Sigmoid colon (tissue), 4 donors: ENCODE measurements around the gene TMEM30A.

Experiments
- POLR2A ChIP-seq, 2 donors: fragments of 450-650 bp; IDR thresholded peaks; one replicate each; pipeline ENCODE4 v1.6.1; 2016; ENCODE audit warnings: antibody characterized with exemption in 2 of 2, mild to moderate bottlenecking in 2 of 2, moderate library complexity in 2 of 2
- POLR2AphosphoS5 ChIP-seq, 4 donors: sonication (generic); formaldehyde crosslinking; IDR thresholded peaks; one replicate each; pipeline ENCODE4 v1.6.1; 2017; ENCODE audit warnings: antibody characterized with exemption in 4 of 4
- TF ChIP-seq, protein P1 (sequence below), 4 experiments: fragments of 450-650 bp in 3 of 4; fragments of 200-600 bp in 1 of 4; IDR thresholded peaks; one replicate each; pipeline ENCODE4 v1.5.1; 2016 to 2019; ENCODE audit warnings: antibody characterized with exemption in 4 of 4, mild to moderate bottlenecking in 3 of 4, moderate library complexity in 2 of 4

DNA sequence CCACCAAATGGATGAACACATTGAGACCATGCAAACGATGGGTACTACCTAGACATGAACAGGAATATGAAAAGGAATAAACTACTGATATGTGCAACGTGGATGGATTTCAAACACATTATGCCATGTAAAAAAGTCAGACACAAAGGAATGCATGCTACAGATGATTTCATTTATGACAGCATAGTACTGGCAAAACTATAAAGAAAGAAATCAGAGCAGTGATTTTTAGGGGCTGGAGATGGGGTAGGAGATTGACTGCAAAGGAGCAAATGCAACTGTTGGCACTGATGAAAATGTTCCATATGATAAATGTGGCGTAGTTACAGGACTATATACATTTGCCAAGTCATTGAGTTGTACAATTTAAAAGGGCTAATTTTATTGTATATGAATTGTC, 65.3 kb downstream of the TMEM30A start:
- TF ChIP-seq, protein P1, sequence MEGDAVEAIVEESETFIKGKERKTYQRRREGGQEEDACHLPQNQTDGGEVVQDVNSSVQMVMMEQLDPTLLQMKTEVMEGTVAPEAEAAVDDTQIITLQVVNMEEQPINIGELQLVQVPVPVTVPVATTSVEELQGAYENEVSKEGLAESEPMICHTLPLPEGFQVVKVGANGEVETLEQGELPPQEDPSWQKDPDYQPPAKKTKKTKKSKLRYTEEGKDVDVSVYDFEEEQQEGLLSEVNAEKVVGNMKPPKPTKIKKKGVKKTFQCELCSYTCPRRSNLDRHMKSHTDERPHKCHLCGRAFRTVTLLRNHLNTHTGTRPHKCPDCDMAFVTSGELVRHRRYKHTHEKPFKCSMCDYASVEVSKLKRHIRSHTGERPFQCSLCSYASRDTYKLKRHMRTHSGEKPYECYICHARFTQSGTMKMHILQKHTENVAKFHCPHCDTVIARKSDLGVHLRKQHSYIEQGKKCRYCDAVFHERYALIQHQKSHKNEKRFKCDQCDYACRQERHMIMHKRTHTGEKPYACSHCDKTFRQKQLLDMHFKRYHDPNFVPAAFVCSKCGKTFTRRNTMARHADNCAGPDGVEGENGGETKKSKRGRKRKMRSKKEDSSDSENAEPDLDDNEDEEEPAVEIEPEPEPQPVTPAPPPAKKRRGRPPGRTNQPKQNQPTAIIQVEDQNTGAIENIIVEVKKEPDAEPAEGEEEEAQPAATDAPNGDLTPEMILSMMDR (IDR thresholded peaks at IDR 0.05): no peak
- TF ChIP-seq POLR2A (IDR thresholded peaks at IDR 0.05): no peak
- no peak for TF ChIP-seq POLR2AphosphoS5 (IDR thresholded peaks at IDR 0.05)
